ENCODE measurements around the gene DMD. TPM values are rescaled to one million over a fixed set of nuclear protein-coding genes. Genes with fewer than 3 reads are reported as not detected.
"Not testable (repeated sequence)": the region's sequence is repeated elsewhere in the genome, so short reads cannot be mapped to it uniquely, and the experiment has no call there.

DMD gene
- polyA plus RNA-seq, 4 donors: 1.6 to 11.6 (median 2.9) TPM

DNA sequence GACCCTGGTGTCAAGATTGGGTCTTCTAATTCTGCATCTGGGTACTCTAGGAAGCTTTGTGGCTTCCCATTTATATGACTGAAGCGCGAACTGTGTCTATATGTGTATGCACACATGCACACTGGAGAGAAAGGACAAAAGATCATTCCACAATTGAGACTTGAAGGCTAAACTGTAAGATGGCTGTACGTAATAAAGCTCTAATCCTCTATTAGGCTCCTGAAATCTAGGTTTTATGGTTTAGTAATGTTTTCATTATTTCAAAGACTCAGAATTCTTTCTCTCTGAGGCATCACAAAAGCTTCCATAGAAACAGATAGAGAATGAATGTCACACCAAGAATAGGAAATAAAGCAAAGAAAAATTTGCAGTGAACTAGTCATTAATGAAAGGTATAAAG lies 1818.8 kb downstream of the DMD start:
- H3K9me3 ChIP-seq (ENCODE audit: control insufficient read depth in 2 of 2, insufficient read depth in 1 of 2, low read depth in 1 of 2, low read length in 1 of 2): no peaks in the 10 kb centered on the region
- H3K4me1 ChIP-seq (ENCODE audit: control insufficient read depth in 3 of 3, insufficient read depth in 2 of 3, low read depth in 1 of 3, low read length in 2 of 3): no peaks in the 10 kb centered on the region
- H3K36me3 ChIP-seq (ENCODE audit: control insufficient read depth in 3 of 3, insufficient read depth in 2 of 3, low read depth in 1 of 3, low read length in 3 of 3): no peaks in the 10 kb centered on the region
- WGBS, 3 donors: 86 to 97% (median 89%) methylated on average over 3 of the region's 3 CpGs
- FAIRE-seq (no peak), DNase-seq (no peak)
- no peak overlapping the region for H3K4me3 ChIP-seq (ENCODE audit: low read depth in 1 of 3, low read length in 3 of 3)
- no peaks in the 10 kb centered on the region for H3K27me3 ChIP-seq (ENCODE audit: control insufficient read depth in 3 of 3, insufficient read depth in 3 of 3, low read length in 3 of 3)
- H3K27ac ChIP-seq (ENCODE audit: low read depth in 1 of 3, low read length in 2 of 3): no peak overlapping the region

DNA sequence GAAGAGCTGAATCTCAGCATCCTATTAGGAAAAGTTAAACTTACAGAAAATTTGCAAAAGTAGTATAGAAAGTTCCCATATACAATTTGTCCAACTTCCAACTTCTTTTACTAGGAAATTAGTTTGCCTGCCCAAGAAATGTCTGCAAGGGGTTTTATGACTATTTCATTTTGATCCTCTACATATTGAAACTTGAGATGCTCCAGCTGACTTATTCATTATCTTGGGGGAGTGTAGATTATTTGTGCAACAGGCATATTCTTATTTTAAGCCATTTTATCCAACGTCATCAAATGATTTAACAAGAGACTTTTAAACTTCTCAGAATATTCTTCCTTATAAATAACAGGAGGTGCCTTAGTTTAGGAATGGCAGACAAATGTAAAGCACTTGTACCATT lies 1822.4 kb downstream of the DMD start:
- no peak for FAIRE-seq

DNA sequence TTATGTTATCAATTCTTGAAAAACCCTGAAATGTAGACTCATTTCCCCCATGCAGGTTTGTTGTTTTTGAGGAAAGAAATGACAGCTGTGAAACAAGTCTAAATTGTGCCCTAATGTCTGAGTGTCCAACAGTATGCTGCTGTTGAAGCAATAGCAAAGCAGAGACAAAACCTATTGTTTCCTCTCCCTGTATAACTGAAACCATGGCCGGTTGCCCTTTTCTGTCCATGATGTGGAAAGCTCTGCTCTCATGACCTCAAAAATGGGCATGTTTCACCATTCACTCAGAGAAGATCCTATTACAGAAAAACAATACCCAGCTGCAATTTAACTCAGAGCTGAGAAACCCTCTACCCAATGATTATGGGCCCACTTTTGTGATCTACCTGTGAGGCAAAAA lies 1826.9 kb downstream of the DMD start:
- H3K4me3 ChIP-seq (ENCODE audit: low read depth in 1 of 3, low read length in 3 of 3): no peak overlapping the region
- DNase-seq (no peak), FAIRE-seq (no peak)
- H3K36me3 ChIP-seq (ENCODE audit: control insufficient read depth in 3 of 3, insufficient read depth in 2 of 3, low read depth in 1 of 3, low read length in 3 of 3): no peaks in the 10 kb centered on the region
- WGBS, 3 donors: 81 to 100% (median 89%) methylated on average over 1 of the region's 1 CpG
- no peaks in the 10 kb centered on the region for H3K4me1 ChIP-seq (ENCODE audit: control insufficient read depth in 3 of 3, insufficient read depth in 2 of 3, low read depth in 1 of 3, low read length in 2 of 3)
- H3K9me3 ChIP-seq (ENCODE audit: control insufficient read depth in 2 of 2, insufficient read depth in 1 of 2, low read depth in 1 of 2, low read length in 1 of 2): no peaks in the 10 kb centered on the region
- H3K27ac ChIP-seq (ENCODE audit: low read depth in 1 of 3, low read length in 2 of 3): no peak overlapping the region
- H3K27me3 ChIP-seq (ENCODE audit: control insufficient read depth in 3 of 3, insufficient read depth in 3 of 3, low read length in 3 of 3): no peaks in the 10 kb centered on the region

More for the DNA sequence above, 1822.4 kb downstream of the DMD start:
- Histone ChIP-seq H3K4me1 (ENCODE audit: control insufficient read depth in 3 of 3, insufficient read depth in 2 of 3, low read depth in 1 of 3, low read length in 2 of 3) (no peaks in the 10 kb centered on the region), H3K36me3 (ENCODE audit: control insufficient read depth in 3 of 3, insufficient read depth in 2 of 3, low read depth in 1 of 3, low read length in 3 of 3) (no peaks in the 10 kb centered on the region), H3K27ac (ENCODE audit: low read depth in 1 of 3, low read length in 2 of 3) (no peak overlapping the region), H3K4me3 (ENCODE audit: low read depth in 1 of 3, low read length in 3 of 3) (no peak overlapping the region), H3K9me3 (ENCODE audit: control insufficient read depth in 2 of 2, insufficient read depth in 1 of 2, low read depth in 1 of 2, low read length in 1 of 2) (no peaks in the 10 kb centered on the region), H3K27me3 (ENCODE audit: control insufficient read depth in 3 of 3, insufficient read depth in 3 of 3, low read length in 3 of 3) (no peaks in the 10 kb centered on the region)
- no peak for DNase-seq
- WGBS, 3 donors: 55 to 82% (median 73%) methylated on average over 1 of the region's 1 CpG

DNA sequence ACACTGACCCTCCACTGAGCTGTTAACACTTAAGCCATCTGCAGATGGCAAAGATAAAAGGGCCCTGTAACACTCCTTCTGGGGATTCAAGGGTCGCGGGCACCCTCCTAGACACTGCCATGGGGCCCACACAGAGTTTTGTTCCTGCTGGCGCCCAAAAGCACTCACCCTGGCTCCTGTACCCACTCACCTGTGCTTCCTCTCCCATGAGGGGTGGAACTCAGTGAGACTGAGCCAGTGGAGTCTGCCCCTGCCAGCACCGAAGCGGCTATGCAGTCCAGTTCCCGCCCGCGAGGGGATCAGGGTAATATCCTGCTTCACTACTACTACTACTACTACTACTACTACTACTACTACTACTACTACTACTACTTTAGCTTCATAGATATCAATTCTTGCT lies 1827.4 kb downstream of the DMD start:
- no peaks in the 10 kb centered on the region for H3K36me3 ChIP-seq (ENCODE audit: control insufficient read depth in 3 of 3, insufficient read depth in 2 of 3, low read depth in 1 of 3, low read length in 3 of 3)
- no peaks in the 10 kb centered on the region for H3K27me3 ChIP-seq (ENCODE audit: control insufficient read depth in 3 of 3, insufficient read depth in 3 of 3, low read length in 3 of 3)
- H3K9me3 ChIP-seq (ENCODE audit: control insufficient read depth in 2 of 2, insufficient read depth in 1 of 2, low read depth in 1 of 2, low read length in 1 of 2): no peaks in the 10 kb centered on the region
- H3K27ac ChIP-seq (ENCODE audit: low read depth in 1 of 3, low read length in 2 of 3): no peak overlapping the region
- no peaks in the 10 kb centered on the region for H3K4me1 ChIP-seq (ENCODE audit: control insufficient read depth in 3 of 3, insufficient read depth in 2 of 3, low read depth in 1 of 3, low read length in 2 of 3)
- WGBS, 3 donors: 92% methylated on average over 7 to 8 of the region's 8 CpGs
- no peak overlapping the region for H3K4me3 ChIP-seq (ENCODE audit: low read depth in 1 of 3, low read length in 3 of 3)
- no peak for DNase-seq
- no peak for FAIRE-seq

DNA sequence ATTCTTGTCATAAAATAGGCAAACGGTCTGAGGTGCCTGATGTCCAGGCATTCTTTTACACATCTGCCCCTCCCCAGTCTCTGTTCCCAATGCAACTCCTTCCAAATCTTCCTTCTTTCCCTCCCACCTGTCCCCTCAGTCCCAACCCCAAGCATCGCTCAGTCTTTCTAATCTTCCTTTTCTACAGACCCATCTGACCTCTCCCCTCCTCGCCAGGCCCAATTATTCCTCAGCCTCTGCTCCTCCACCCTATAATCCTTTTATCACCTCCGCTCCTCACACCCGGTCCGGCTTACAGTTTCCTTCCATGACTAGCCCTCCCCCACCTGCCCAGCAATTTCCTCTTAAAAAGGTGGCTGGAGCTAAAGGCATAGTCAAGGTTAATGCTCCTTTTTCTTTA lies 1832.4 kb downstream of the DMD start:
- H3K27ac ChIP-seq (ENCODE audit: low read depth in 1 of 3, low read length in 2 of 3); H3K9me3 ChIP-seq (ENCODE audit: control insufficient read depth in 2 of 2, insufficient read depth in 1 of 2, low read depth in 1 of 2, low read length in 1 of 2); H3K27me3 ChIP-seq (ENCODE audit: control insufficient read depth in 3 of 3, insufficient read depth in 3 of 3, low read length in 3 of 3); DNase-seq; H3K4me3 ChIP-seq (ENCODE audit: low read depth in 1 of 3, low read length in 3 of 3); H3K4me1 ChIP-seq (ENCODE audit: control insufficient read depth in 3 of 3, insufficient read depth in 2 of 3, low read depth in 1 of 3, low read length in 2 of 3); FAIRE-seq; H3K36me3 ChIP-seq (ENCODE audit: control insufficient read depth in 3 of 3, insufficient read depth in 2 of 3, low read depth in 1 of 3, low read length in 3 of 3): not testable (repeated sequence)
- WGBS, 3 donors: 62 to 63% (median 63%) methylated on average over 6 of the region's 6 CpGs

DNA sequence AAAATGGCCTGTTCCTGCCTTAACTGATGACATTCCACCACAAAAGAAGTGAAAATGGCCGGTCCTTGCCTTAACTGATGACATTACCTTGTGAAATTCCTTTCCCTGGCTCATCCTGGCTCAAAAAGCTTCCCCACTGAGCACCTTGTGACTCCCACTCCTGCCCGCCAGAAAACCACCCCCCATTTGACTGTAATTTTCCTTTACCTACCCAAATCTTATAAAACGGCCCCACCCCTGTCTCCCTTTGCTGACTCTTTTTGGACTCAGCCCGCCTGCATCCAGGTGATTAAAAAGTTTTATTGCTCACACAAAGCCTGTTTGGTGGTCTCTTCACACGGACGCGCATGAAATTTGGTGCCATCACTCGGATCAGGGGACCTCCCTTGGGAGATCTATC lies 1833.5 kb downstream of the DMD start:
- H3K4me3 ChIP-seq (ENCODE audit: low read depth in 1 of 3, low read length in 3 of 3); FAIRE-seq; H3K27me3 ChIP-seq (ENCODE audit: control insufficient read depth in 3 of 3, insufficient read depth in 3 of 3, low read length in 3 of 3); H3K36me3 ChIP-seq (ENCODE audit: control insufficient read depth in 3 of 3, insufficient read depth in 2 of 3, low read depth in 1 of 3, low read length in 3 of 3); H3K4me1 ChIP-seq (ENCODE audit: control insufficient read depth in 3 of 3, insufficient read depth in 2 of 3, low read depth in 1 of 3, low read length in 2 of 3); H3K27ac ChIP-seq (ENCODE audit: low read depth in 1 of 3, low read length in 2 of 3); DNase-seq; H3K9me3 ChIP-seq (ENCODE audit: control insufficient read depth in 2 of 2, insufficient read depth in 1 of 2, low read depth in 1 of 2, low read length in 1 of 2): not testable (repeated sequence)
- 83 to 92% (median 91%) methylated on average over 8 of the region's 8 CpGs for WGBS, 3 donors

DNA sequence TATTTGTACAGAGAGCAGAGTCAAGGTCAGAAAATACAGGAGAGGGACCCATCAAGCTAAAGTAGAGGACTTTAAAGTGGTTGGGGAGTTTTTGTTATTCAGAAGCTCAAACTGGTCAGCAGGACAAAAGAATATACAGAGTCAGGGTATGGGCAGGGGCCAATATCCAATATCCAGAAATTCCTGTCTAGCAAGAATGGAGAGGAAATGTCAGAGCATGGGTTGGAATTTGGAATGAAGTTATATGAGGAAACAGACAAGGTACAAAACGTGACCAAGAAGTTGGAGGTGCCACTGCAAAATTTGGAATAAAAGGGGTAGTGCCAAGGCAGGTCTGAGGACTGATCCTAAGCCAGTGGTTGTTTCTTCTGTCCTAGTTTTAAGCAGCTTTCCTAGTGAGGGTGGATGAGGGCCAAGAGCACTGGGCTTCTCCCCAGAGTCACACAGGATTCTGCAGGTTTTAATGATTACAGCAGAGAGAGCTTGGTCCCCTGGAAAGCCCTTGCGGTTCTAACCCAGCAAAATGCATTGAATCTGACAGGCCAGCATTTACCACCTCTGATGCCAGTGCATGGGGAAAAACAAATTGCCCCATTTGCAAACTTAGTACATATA lies 1834.8 kb downstream of the DMD start:
- DNase-seq: no peak
- Histone ChIP-seq H3K9me3 (ENCODE audit: control insufficient read depth in 2 of 2, insufficient read depth in 1 of 2, low read depth in 1 of 2, low read length in 1 of 2) (no peaks in the 10 kb centered on the region), H3K27me3 (ENCODE audit: control insufficient read depth in 3 of 3, insufficient read depth in 3 of 3, low read length in 3 of 3) (no peaks in the 10 kb centered on the region), H3K4me3 (ENCODE audit: low read depth in 1 of 3, low read length in 3 of 3) (no peak overlapping the region), H3K27ac (ENCODE audit: low read depth in 1 of 3, low read length in 2 of 3) (no peak overlapping the region), H3K4me1 (ENCODE audit: control insufficient read depth in 3 of 3, insufficient read depth in 2 of 3, low read depth in 1 of 3, low read length in 2 of 3) (no peaks in the 10 kb centered on the region), H3K36me3 (ENCODE audit: control insufficient read depth in 3 of 3, insufficient read depth in 2 of 3, low read depth in 1 of 3, low read length in 3 of 3) (no peaks in the 10 kb centered on the region)
- no peak for FAIRE-seq
- WGBS, 3 donors: 36 to 50% (median 49%) methylated on average over 2 of the region's 2 CpGs

DNA sequence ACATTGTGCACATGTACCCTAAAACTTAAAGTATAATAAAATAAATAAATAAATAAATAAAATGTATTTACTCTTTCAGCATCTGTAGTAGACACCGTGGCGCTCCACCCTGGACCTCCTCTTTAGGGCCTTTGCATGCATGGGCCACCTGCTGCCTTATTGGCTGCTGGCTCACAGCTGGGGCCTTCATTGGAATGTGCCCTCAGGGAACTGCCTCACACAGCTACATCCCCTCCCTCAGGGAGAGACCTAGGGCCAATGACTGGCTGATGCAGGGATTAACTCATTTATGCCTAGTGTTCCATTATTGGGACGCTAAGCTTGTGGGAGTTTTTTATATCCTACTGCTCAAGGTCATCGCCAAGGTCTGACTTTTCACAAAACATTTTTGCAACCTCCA lies 1836.6 kb downstream of the DMD start:
- H3K4me3 ChIP-seq (ENCODE audit: low read depth in 1 of 3, low read length in 3 of 3): no peak overlapping the region

DNA sequence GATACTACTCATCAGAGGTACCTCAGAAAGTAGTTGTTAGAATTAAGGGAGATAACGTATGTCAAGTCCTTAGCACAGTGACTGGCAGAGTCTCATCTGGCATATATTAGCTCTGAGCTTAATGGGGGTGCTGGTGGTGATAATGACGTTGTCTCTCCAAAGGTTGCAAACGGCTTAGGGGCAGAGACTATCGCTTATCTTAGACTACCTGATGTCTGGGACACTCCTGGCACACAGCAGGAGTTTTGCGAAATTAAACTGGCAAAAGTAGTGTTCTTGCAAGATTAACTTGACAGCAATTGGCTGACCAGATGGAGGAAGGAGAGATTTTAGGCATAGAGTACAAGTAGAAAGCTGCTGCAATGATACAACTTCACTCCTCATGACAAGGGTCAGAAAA lies 1839.4 kb downstream of the DMD start:
- Histone ChIP-seq H3K36me3 (ENCODE audit: control insufficient read depth in 3 of 3, insufficient read depth in 2 of 3, low read depth in 1 of 3, low read length in 3 of 3) (no peaks in the 10 kb centered on the region), H3K9me3 (ENCODE audit: control insufficient read depth in 2 of 2, insufficient read depth in 1 of 2, low read depth in 1 of 2, low read length in 1 of 2) (no peaks in the 10 kb centered on the region), H3K4me3 (ENCODE audit: low read depth in 1 of 3, low read length in 3 of 3) (no peak overlapping the region), H3K27ac (ENCODE audit: low read depth in 1 of 3, low read length in 2 of 3) (no peak overlapping the region), H3K4me1 (ENCODE audit: control insufficient read depth in 3 of 3, insufficient read depth in 2 of 3, low read depth in 1 of 3, low read length in 2 of 3) (no peaks in the 10 kb centered on the region), H3K27me3 (ENCODE audit: control insufficient read depth in 3 of 3, insufficient read depth in 3 of 3, low read length in 3 of 3) (peaks cover 0 to 2% (median 0%) of the 10 kb centered on the region in 3 donors)
- WGBS, 3 donors: 61 to 74% (median 70%) methylated on average over 5 of the region's 5 CpGs
- FAIRE-seq: no peak
- no peak for DNase-seq

More for the DNA sequence above, 1836.6 kb downstream of the DMD start:
- no peak for DNase-seq
- H3K27ac ChIP-seq (ENCODE audit: low read depth in 1 of 3, low read length in 2 of 3): no peak overlapping the region
- H3K9me3 ChIP-seq (ENCODE audit: control insufficient read depth in 2 of 2, insufficient read depth in 1 of 2, low read depth in 1 of 2, low read length in 1 of 2): no peaks in the 10 kb centered on the region
- no peak for FAIRE-seq
- no peaks in the 10 kb centered on the region for H3K27me3 ChIP-seq (ENCODE audit: control insufficient read depth in 3 of 3, insufficient read depth in 3 of 3, low read length in 3 of 3)
- WGBS, 3 donors: 83 to 100% (median 95%) methylated on average over 4 of the region's 4 CpGs
- H3K4me1 ChIP-seq (ENCODE audit: control insufficient read depth in 3 of 3, insufficient read depth in 2 of 3, low read depth in 1 of 3, low read length in 2 of 3): no peaks in the 10 kb centered on the region
- H3K36me3 ChIP-seq (ENCODE audit: control insufficient read depth in 3 of 3, insufficient read depth in 2 of 3, low read depth in 1 of 3, low read length in 3 of 3): no peaks in the 10 kb centered on the region

Measured in small intestine (tissue), 7 donors.